Endothelial cell of umbilical vein (primary cell): ENCODE measurements around the gene SMTNL2. TPM values are rescaled to one million over a fixed set of nuclear protein-coding genes. Genes with fewer than 3 reads are reported as not detected.

Experiments used
- BruUV-seq: library from RNA; stranded (reverse); fragments of 400-500 nt; replicated peaks from 2 replicates; lab custom pipeline; 2021; lab: Mats Ljungman, UMichigan
- CTCF ChIA-PET: fragments of 300-600, 350-600 bp; sonication (Branson Sonifier 250); formaldehyde crosslinking; loops from one replicate; lab custom pipeline; 2021; ENCODE audit warnings: antibody characterized with exemption, inconsistent platforms; lab: Charles Lee
- POLR2A ChIA-PET: fragments of 300-600, 350-600 bp; sonication (Branson Sonifier 250); formaldehyde crosslinking; loops from one replicate; lab custom pipeline; 2021; ENCODE audit warnings: antibody characterized with exemption, inconsistent platforms; lab: Charles Lee
- DNase-seq: peaks from one replicate; pipeline ENCODE4 v3.0.0-alpha.2; 2011; ENCODE audit warnings: low read depth, low spot score
- FAIRE-seq: peaks from 2 replicates; lab custom pipeline; 2011; peaks lifted over from hg19 to GRCh38; lab: Jason Lieb, UNC
- H2AFZ ChIP-seq: 2 replicates; pipeline ENCODE4 v1.6.0; 2012; ENCODE audit warnings: low read depth, low read length, control low read depth, inconsistent platforms
- H3K27ac ChIP-seq: 2 replicates; pipeline ENCODE4 v1.5.1; 2011; ENCODE audit warnings: low read depth, mild to moderate bottlenecking, control low read depth, low read length, moderate library complexity; ENCODE audit not compliant: insufficient read depth
- H3K27me3 ChIP-seq, 2 experiments: 2 replicates each; pipeline versions ENCODE4 v1.6.0 to v1.6.1; 2011; ENCODE audit warnings: low read length in 2 of 2, mixed read lengths in 1 of 2; ENCODE audit not compliant: control insufficient read depth in 2 of 2, insufficient read depth in 2 of 2
- H3K36me3 ChIP-seq, 2 experiments: 2 replicates in 1 of 2; 3 replicates in 1 of 2; pipeline ENCODE4 v1.5.1; 2011; ENCODE audit warnings: low read length in 2 of 2, mild to moderate bottlenecking in 1 of 2, moderate library complexity in 1 of 2; ENCODE audit not compliant: control insufficient read depth in 2 of 2, insufficient read depth in 2 of 2; ENCODE audit errors: extremely low read depth in 1 of 2
- H3K4me1 ChIP-seq: 3 replicates; pipeline ENCODE4 v1.5.1; 2011; ENCODE audit warnings: mild to moderate bottlenecking, low read length; ENCODE audit not compliant: control insufficient read depth, insufficient read depth; ENCODE audit errors: extremely low read depth
- H3K4me2 ChIP-seq: 2 replicates; pipeline ENCODE4 v1.6.1; 2011; ENCODE audit warnings: low read length, control low read depth, mixed read lengths; ENCODE audit not compliant: insufficient read depth
- H3K4me3 ChIP-seq, 3 experiments: fragments of 200-600 bp in 1 of 3; sonication (generic), shearing (Covaris generic) in 1 of 3; replicated peaks in 1 of 3; 2 replicates each; pipeline ENCODE4 v1.5.1; 2011 to 2016; ENCODE audit warnings: control low read depth in 3 of 3, low read length in 3 of 3, mild to moderate bottlenecking in 2 of 3, inconsistent platforms in 1 of 3, low read depth in 1 of 3, moderate library complexity in 1 of 3; ENCODE audit not compliant: insufficient read depth in 1 of 3
- H3K79me2 ChIP-seq: 2 replicates; pipeline ENCODE4 v1.6.0; 2012; ENCODE audit warnings: low read length, inconsistent platforms; ENCODE audit not compliant: control insufficient read depth, insufficient read depth
- H3K9ac ChIP-seq: replicated peaks from 2 replicates; pipeline ENCODE3; 2011; ENCODE audit warnings: low read length, control low read depth; ENCODE audit not compliant: insufficient read depth; ENCODE audit errors: extremely low read depth
- H3K9me1 ChIP-seq: replicated peaks from 3 replicates; pipeline ENCODE4 v1.6.0; 2011; ENCODE audit warnings: mild to moderate bottlenecking, low read length; ENCODE audit not compliant: control insufficient read depth, insufficient read depth; ENCODE audit errors: extremely low read depth
- H3K9me3 ChIP-seq: replicated peaks from 2 replicates; pipeline ENCODE4 v1.5.1; 2012; ENCODE audit warnings: low read length, inconsistent platforms; ENCODE audit not compliant: control insufficient read depth, insufficient read depth
- H4K20me1 ChIP-seq: replicated peaks from 2 replicates; pipeline ENCODE3; 2011; ENCODE audit warnings: mild to moderate bottlenecking, low read length; ENCODE audit not compliant: control insufficient read depth, insufficient read depth; ENCODE audit errors: extremely low read depth
- EZH2 ChIP-seq: IDR thresholded peaks from 2 replicates; pipeline ENCODE4 v1.6.1; 2012; ENCODE audit warnings: borderline replicate concordance, low read depth, mild to moderate bottlenecking, moderate library complexity, low read length, inconsistent platforms; ENCODE audit not compliant: severe bottlenecking
- FOS ChIP-seq: IDR thresholded peaks from 2 replicates; pipeline ENCODE4 v1.6.1; 2011; ENCODE audit warnings: mild to moderate bottlenecking, low read length, moderate library complexity, borderline replicate concordance; ENCODE audit not compliant: insufficient read depth
- GATA2 ChIP-seq: IDR thresholded peaks from 2 replicates; pipeline ENCODE4 v1.7.0; 2011; ENCODE audit warnings: low read depth, mild to moderate bottlenecking, moderate library complexity, mixed read lengths, low read length; ENCODE audit not compliant: insufficient read length, insufficient read depth
- JUN ChIP-seq: IDR thresholded peaks from 2 replicates; pipeline ENCODE4 v1.6.1; 2011; ENCODE audit warnings: borderline replicate concordance, low read depth; ENCODE audit not compliant: insufficient read length, insufficient read depth
- MAX ChIP-seq: IDR thresholded peaks from 2 replicates; pipeline ENCODE4 v1.6.1; 2011; ENCODE audit not compliant: insufficient read depth, insufficient read length
- MYC ChIP-seq: IDR thresholded peaks from one replicate; pipeline ENCODE4 v1.6.1; 2011; ENCODE audit warnings: mild to moderate bottlenecking, low read depth, low read length
- POLR2A ChIP-seq: IDR thresholded peaks from 2 replicates; pipeline ENCODE4 v1.6.1; 2012; ENCODE audit warnings: low read depth, mild to moderate bottlenecking, control low read depth, low read length
- POLR2AphosphoS5 ChIP-seq: IDR thresholded peaks from 2 replicates; pipeline ENCODE4 v1.6.1; 2012; ENCODE audit warnings: low read depth, mild to moderate bottlenecking, control low read depth, low read length, moderate library complexity; ENCODE audit not compliant: insufficient read depth
- dilution Hi-C: fragments of 300-500 bp; cut with MboI; formaldehyde crosslinking; loops from one replicate; pipeline ENCODE4 v1.15.0; 2019; ENCODE audit warnings: low sequenced_read_pairs; ENCODE audit not compliant: extremely low pct_ligation_motif_present
- intact Hi-C: fragments of 100-400 bp; cut with micrococcal nuclease; formaldehyde crosslinking; loops from one replicate; pipeline ENCODE4 v1.10.0; 2022
- polyA plus RNA-seq, 4 experiments: library from polyadenylated mRNA; depleted of rRNA in 3 of 4; stranded (reverse) in 3 of 4; unstranded in 1 of 4; fragments of >200 nt; gene quantifications; 2 replicates each; pipeline versions ENCODE4 v1.2.1 to v1.2.3, GENCODE V29; 2011 to 2012; ENCODE audit warnings: missing spikeins in 1 of 4
- total RNA-seq: library from RNA; stranded (reverse); gene quantifications from 2 replicates; pipeline ENCODE4 v1.2.3, GENCODE V29; 2021
- TF ChIP-seq, protein P1 (sequence below), 2 donors: IDR thresholded peaks; 1 replicate in 1 of 2; 2 replicates in 1 of 2; pipeline ENCODE4 v1.5.1; 2011; ENCODE audit warnings: low read length in 2 of 2, mild to moderate bottlenecking in 2 of 2, moderate library complexity in 2 of 2, control low read depth in 1 of 2, inconsistent platforms in 1 of 2, low read depth in 1 of 2; ENCODE audit not compliant: insufficient read depth in 1 of 2; ENCODE audit errors: extremely low read depth in 1 of 2

SMTNL2 gene
- total and polyA plus RNA-seq, 2 donors (not counting 3 experiments of a cell fraction or from before 2014, with no cell fraction given), result not detected

DNA sequence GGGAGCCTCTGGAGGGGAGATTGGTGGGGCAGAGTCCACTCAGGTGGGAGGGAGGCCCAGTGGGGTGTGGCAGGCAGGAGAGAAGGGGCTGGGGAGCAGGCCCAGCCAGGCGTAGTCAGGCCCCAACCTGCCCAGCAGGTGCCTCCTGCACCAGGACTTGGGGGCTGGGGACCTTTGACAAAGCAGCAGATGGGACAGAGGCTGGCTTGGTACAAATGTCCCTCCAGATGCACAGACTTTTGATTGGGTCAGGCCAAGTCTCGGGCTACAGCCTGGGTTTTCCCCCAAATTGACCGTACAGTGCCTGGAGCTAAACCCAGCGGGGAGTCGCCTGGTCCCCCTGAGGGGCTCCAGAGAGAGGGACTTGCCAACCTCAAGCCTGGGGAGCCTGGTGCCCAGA is 24.4 kb upstream of the SMTNL2 start:
- Histone ChIP-seq H3K9ac (no peak overlapping the region), H3K27ac (no peak overlapping the region), H3K4me3 (no peak overlapping the region), H2AFZ (no peak overlapping the region), H3K36me3 (no peaks in the 10 kb centered on the region), H3K9me3 (no peaks in the 10 kb centered on the region), H3K4me1 (peaks cover 4% of the 10 kb centered on the region), H3K79me2 (peaks cover 2% of the 10 kb centered on the region), H4K20me1 (no peaks in the 10 kb centered on the region), H3K9me1 (no peaks in the 10 kb centered on the region), H3K4me2 (no peak overlapping the region), H3K27me3 (peaks cover 0 to 1% of the 10 kb centered on the region in 2 experiments)
- BruUV-seq, result no TSS peak
- CTCF ChIA-PET, result no interaction called here
- TF ChIP-seq GATA2, result no peak
- no peak for TF ChIP-seq POLR2AphosphoS5
- no peak for TF ChIP-seq JUN
- TF ChIP-seq MYC, result no peak
- no peak for TF ChIP-seq FOS
- no peak for TF ChIP-seq POLR2A
- no peak for TF ChIP-seq MAX
- TF ChIP-seq, protein P1, sequence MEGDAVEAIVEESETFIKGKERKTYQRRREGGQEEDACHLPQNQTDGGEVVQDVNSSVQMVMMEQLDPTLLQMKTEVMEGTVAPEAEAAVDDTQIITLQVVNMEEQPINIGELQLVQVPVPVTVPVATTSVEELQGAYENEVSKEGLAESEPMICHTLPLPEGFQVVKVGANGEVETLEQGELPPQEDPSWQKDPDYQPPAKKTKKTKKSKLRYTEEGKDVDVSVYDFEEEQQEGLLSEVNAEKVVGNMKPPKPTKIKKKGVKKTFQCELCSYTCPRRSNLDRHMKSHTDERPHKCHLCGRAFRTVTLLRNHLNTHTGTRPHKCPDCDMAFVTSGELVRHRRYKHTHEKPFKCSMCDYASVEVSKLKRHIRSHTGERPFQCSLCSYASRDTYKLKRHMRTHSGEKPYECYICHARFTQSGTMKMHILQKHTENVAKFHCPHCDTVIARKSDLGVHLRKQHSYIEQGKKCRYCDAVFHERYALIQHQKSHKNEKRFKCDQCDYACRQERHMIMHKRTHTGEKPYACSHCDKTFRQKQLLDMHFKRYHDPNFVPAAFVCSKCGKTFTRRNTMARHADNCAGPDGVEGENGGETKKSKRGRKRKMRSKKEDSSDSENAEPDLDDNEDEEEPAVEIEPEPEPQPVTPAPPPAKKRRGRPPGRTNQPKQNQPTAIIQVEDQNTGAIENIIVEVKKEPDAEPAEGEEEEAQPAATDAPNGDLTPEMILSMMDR (IDR thresholded peaks at IDR 0.05; ENCODE audit: extremely low read depth in 1 of 2, insufficient read depth in 1 of 2, low read depth in 1 of 2, low read length in 2 of 2), result no peak
- TF ChIP-seq EZH2, result no peak
- no peak for DNase-seq
- FAIRE-seq, result no peak
- intact Hi-C loops, result no loop called here
- POLR2A ChIA-PET, result no interaction called here
- dilution Hi-C loops, result no loop called here
